OCI-LY7 (cell line): Measurements from ENCODE around the gene UBXN6. TPM values are rescaled to one million over a fixed set of nuclear protein-coding genes. Genes with fewer than 3 reads are reported as not detected.

Experiments
- BruUV-seq: library from RNA; stranded (reverse); fragments of 400-500 nt; replicated peaks from 2 replicates; lab custom pipeline; 2021; lab: Mats Ljungman, UMichigan
- CTCF ChIA-PET: fragments of 300-600 bp; sonication (Branson Sonifier 250); formaldehyde crosslinking; loops from one replicate; lab custom pipeline; 2022; ENCODE audit warnings: antibody characterized with exemption; ENCODE audit not compliant: unreplicated experiment; lab: Charles Lee
- POLR2A ChIA-PET: fragments of 300-600 bp; sonication (Branson Sonifier 250); formaldehyde crosslinking; loops from one replicate; lab custom pipeline; 2022; ENCODE audit warnings: antibody characterized with exemption; lab: Charles Lee
- DNase-seq: peaks from one replicate; pipeline ENCODE4 v3.0.0-alpha.2; 2015; ENCODE audit warnings: low spot score
- H2AFZ ChIP-seq: fragments of 200-600 bp; sonication (generic), shearing (Covaris generic); 2 replicates; pipeline ENCODE4 v1.6.1; 2014; ENCODE audit warnings: mild to moderate bottlenecking, antibody characterized with exemption, low read length, moderate library complexity
- H3K27ac ChIP-seq: fragments of 200-600 bp; sonication (generic); 2 replicates; pipeline ENCODE4 v1.5.1; 2014; ENCODE audit warnings: mixed run types, low read depth, mild to moderate bottlenecking, moderate library complexity, low read length, inconsistent platforms; ENCODE audit not compliant: poor library complexity, severe bottlenecking
- H3K36me3 ChIP-seq: fragments of 200-600 bp; sonication (generic); 2 replicates; pipeline ENCODE4 v1.6.1; 2014; ENCODE audit warnings: mild to moderate bottlenecking, antibody characterized with exemption, low read length, moderate library complexity, mixed read lengths; ENCODE audit not compliant: insufficient read depth
- H3K4me1 ChIP-seq: fragments of 200-600 bp; sonication (generic); 2 replicates; pipeline ENCODE4 v1.5.1; 2014; ENCODE audit warnings: mild to moderate bottlenecking, low read length; ENCODE audit not compliant: insufficient read depth, poor library complexity, severe bottlenecking
- H3K4me2 ChIP-seq: fragments of 200-600 bp; sonication (generic); 2 replicates; pipeline ENCODE4 v1.6.1; 2014; ENCODE audit warnings: mild to moderate bottlenecking, low read length
- H3K4me3 ChIP-seq: fragments of 200-600 bp; sonication (generic); 2 replicates; pipeline ENCODE4 v1.5.1; 2014; ENCODE audit warnings: mild to moderate bottlenecking, low read depth, low read length; ENCODE audit not compliant: poor library complexity, severe bottlenecking
- H3K79me2 ChIP-seq: fragments of 200-600 bp; sonication (generic); 2 replicates; pipeline ENCODE4 v1.6.1; 2016; ENCODE audit warnings: low read depth, mild to moderate bottlenecking, low read length, moderate library complexity, mixed read lengths; ENCODE audit not compliant: insufficient read depth
- H3K9me2 ChIP-seq: fragments of 200-600 bp; sonication (generic); 2 replicates; pipeline ENCODE4 v1.6.1; 2016; ENCODE audit warnings: mild to moderate bottlenecking, low read length, mixed read lengths; ENCODE audit not compliant: insufficient read depth
- H3K9me3 ChIP-seq: fragments of 200-600 bp; sonication (generic); 2 replicates; pipeline ENCODE4 v1.6.1; 2014; ENCODE audit warnings: mild to moderate bottlenecking, mixed run types, low read length, mixed read lengths
- H4K20me1 ChIP-seq: fragments of 200-600 bp; sonication (generic); 2 replicates; pipeline ENCODE4 v1.6.1; 2014; ENCODE audit warnings: mild to moderate bottlenecking, antibody characterized with exemption, low read length, moderate library complexity, mixed read lengths; ENCODE audit not compliant: insufficient read depth
- EZH2phosphoT487 ChIP-seq: fragments of 200-600 bp; sonication (generic); IDR thresholded peaks from 2 replicates; pipeline ENCODE4 v1.6.1; 2018; ENCODE audit warnings: low read depth, borderline replicate concordance, mild to moderate bottlenecking, mixed run types, antibody characterized with exemption, low read length, moderate library complexity, mixed read lengths
- intact Hi-C: fragments of 100-400 bp; cut with micrococcal nuclease; formaldehyde crosslinking; loops from one replicate; pipeline ENCODE4 v1.10.0; 2022; ENCODE audit not compliant: unreplicated experiment
- total RNA-seq, 2 experiments: library from RNA; depleted of rRNA in 1 of 2; stranded (reverse); fragments of >200 nt in 1 of 2; shearing (Covaris generic) in 1 of 2; gene quantifications; 2 replicates each; pipeline ENCODE4 v1.2.3, GENCODE V29; 2014 to 2022
- TF ChIP-seq, protein P1 (sequence below): fragments of 200-600 bp; sonication (generic); conservative IDR thresholded peaks from 2 replicates; pipeline ENCODE4 v1.5.1; 2014; ENCODE audit warnings: mild to moderate bottlenecking, antibody characterized with exemption, low read length, moderate library complexity, mixed read lengths

The UBXN6 gene
- total RNA-seq, 2 experiments from 2014 or later: 43.5 to 57.0 TPM

DNA sequence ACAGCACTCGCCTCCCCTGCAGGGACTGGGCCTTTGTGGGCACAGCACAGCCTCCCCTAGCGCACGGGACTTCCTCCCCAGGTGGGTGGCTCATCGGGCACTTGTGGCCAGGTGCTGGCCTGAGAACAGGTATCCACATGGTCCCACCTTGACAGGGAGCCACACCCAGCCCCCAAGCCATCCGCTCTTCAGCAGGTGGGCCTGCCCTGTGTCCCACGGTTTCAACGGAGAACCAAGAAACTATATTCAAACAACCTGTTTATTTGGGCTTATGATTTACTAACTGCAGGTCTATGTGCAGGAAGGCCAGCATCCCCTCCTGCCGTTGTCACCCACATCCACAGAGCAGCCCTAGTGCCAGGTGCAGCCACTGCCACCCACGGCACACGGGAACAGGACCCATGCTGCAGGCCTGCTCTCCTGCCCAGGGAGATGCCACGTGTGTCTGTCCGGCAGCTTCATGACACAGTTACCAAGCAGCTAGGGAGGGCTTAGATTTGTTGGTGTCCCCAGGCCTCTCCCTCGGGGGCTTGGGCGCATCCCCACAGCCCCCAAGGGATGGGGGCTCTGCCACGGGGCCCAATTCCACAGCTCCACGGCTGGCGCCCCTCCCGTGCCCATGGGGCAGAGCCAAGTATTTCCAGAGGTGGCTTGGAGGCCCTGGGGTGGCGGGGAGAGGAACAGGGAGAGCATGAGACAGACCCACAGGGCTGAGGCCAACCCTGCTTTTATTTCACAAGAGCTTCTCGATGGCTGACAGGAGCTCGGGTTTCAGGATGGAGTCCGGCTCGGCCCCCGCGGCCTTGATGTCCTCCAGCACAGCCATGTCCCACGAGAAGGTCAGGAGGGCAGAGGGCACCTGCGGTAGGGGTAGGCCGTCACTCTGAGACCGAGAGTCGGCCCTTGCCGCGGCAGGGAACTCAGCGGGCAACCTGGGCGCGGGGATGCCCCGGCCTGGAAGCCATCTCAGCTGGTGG lies 12.5 kb downstream of the UBXN6 start:
- CTCF ChIA-PET: no interaction called here

DNA sequence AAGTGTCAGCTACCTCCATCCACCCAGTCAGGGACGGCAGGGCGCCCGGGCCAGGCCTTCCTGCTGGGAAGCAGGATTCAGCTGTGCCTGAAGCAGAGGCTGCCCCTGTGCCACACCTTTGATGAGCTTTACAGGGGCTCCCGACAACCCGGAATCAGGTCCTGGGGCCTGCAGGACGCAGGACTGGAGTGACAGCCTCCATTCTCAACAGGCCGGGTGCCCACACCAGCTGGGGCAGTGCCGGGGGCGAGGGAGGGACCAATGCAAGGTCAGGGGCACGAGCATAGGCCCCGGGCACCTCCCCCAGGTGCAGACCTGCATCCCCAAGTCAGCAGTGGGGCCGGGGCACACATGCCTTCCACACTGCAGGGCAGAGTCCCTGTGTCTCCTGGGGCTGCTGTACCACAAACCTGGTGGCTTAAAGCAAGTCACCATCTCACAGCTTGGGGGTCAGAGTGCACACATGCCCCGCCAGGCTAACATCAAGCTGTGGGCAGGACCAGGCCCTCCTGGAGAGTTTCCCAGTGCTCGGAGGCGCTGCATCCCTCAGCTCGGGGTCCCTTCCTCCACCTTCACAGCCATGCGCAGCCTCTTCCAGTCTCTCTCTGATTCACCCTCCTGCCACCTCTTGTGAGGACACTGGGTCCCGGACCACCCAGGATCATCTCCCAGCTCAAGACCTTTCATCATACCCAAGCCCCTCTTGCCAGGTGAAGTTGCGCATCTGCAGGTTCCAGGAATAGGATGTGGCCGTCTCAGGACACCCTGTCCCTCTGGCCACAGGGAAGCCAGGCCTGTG lies 13.4 kb downstream of the UBXN6 start:
- Histone ChIP-seq H4K20me1 (no peaks in the 10 kb centered on the region; the same call in 1 of the 2 replicates), H2AFZ (no peak overlapping the region), H3K4me2 (no peak overlapping the region), H3K9me3 (no peaks in the 10 kb centered on the region), H3K9me2 (no peaks in the 10 kb centered on the region), H3K79me2 (no peaks in the 10 kb centered on the region), H3K36me3 (peaks cover 92% of the 10 kb centered on the region), H3K4me1 (peaks cover 8% of the 10 kb centered on the region), H3K27ac (no peak overlapping the region), H3K4me3 (no peak overlapping the region)
- no TSS peak for BruUV-seq
- intact Hi-C loops: no loop called here
- no peak for DNase-seq
- TF ChIP-seq EZH2phosphoT487: no peak
- TF ChIP-seq, protein P1, sequence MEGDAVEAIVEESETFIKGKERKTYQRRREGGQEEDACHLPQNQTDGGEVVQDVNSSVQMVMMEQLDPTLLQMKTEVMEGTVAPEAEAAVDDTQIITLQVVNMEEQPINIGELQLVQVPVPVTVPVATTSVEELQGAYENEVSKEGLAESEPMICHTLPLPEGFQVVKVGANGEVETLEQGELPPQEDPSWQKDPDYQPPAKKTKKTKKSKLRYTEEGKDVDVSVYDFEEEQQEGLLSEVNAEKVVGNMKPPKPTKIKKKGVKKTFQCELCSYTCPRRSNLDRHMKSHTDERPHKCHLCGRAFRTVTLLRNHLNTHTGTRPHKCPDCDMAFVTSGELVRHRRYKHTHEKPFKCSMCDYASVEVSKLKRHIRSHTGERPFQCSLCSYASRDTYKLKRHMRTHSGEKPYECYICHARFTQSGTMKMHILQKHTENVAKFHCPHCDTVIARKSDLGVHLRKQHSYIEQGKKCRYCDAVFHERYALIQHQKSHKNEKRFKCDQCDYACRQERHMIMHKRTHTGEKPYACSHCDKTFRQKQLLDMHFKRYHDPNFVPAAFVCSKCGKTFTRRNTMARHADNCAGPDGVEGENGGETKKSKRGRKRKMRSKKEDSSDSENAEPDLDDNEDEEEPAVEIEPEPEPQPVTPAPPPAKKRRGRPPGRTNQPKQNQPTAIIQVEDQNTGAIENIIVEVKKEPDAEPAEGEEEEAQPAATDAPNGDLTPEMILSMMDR: no peak
- ChIA-PET POLR2A (no interaction called here), CTCF (no interaction called here)

More for the DNA sequence above, 12.5 kb downstream of the UBXN6 start:
- no peak overlapping the region for H2AFZ ChIP-seq
- intact Hi-C loops: no loop called here
- no peak overlapping the region for H3K4me2 ChIP-seq
- no peak for DNase-seq
- no peaks in the 10 kb centered on the region for H3K9me2 ChIP-seq
- TSS peak; percentile 84 for BruUV-seq
- H3K79me2 ChIP-seq: no peaks in the 10 kb centered on the region
- peaks cover 92% of the 10 kb centered on the region for H3K36me3 ChIP-seq
- H3K9me3 ChIP-seq: no peaks in the 10 kb centered on the region
- H4K20me1 ChIP-seq: no peaks in the 10 kb centered on the region; the same call in 1 of the 2 replicates
- POLR2A ChIA-PET: no interaction called here
- peaks cover 8% of the 10 kb centered on the region for H3K4me1 ChIP-seq
- no peak for TF ChIP-seq EZH2phosphoT487
- TF ChIP-seq, protein P1: no peak
- no peak overlapping the region for H3K4me3 ChIP-seq
- no peak overlapping the region for H3K27ac ChIP-seq
